Right ventricle myocardium inferior (tissue), 1 donor: ENCODE measurements around the gene STXBP1. TPM values are rescaled to one million over a fixed set of nuclear protein-coding genes. Genes with fewer than 3 reads are reported as not detected.
"Not testable (repeated sequence)": the region's sequence is repeated elsewhere in the genome, so short reads cannot be mapped to it uniquely, and the experiment has no call there.

Source experiments
- ATAC-seq: fragments of 200-7000 bp; cut with Tn5 transposase; one replicate; pipeline ENCODE4 v1.9.1; 2020; ENCODE audit warnings: mild to moderate bottlenecking, moderate library complexity
- DNase-seq: peaks from one replicate; pipeline ENCODE4 v3.0.0; 2021; ENCODE audit errors: missing footprints
- intact Hi-C: fragments of 100-400 bp; cut with DNase I; formaldehyde crosslinking; loops from one replicate; pipeline ENCODE4 v1.11.0; 2022
- total RNA-seq: library from RNA; stranded (reverse); fragmentation: NEBNext Ultra II Directional; extraction: Animal tissue kit (Norgen Biotek cat#: 25700); gene quantifications from one replicate; pipeline ENCODE4 v1.2.1, GENCODE V29; 2021
- donor health status: DM: no; HTN: yes; CAD: no; lungs with severe emphysema.

The STXBP1 gene
- total RNA-seq, 1 donor from 2014 or later = 51.5 TPM

- intact Hi-C loops = no loop called here
- DNase-seq (no peak), ATAC-seq (no peak)
These were observed 37.7 kb upstream of the STXBP1 start for GRCh38 chr9:127574072-127574993.

- ATAC-seq (no peak), DNase-seq (no peak)
- intact Hi-C loops = no loop called here
These were observed 36.0 kb upstream of the STXBP1 start for GRCh38 chr9:127575875-127576778.

GRCh38 chr9:127577194-127577593 lies 34.9 kb upstream of the STXBP1 start:
- ATAC-seq, intact Hi-C loops, DNase-seq: not testable (repeated sequence)

GRCh38 chr9:127578627-127578951 lies 33.5 kb upstream of the STXBP1 start:
- DNase-seq = no peak
- intact Hi-C loops = loop anchor here (2.0 kb wide), 1 partner anchor 58 kb away; no protein-coding TSS in a partner anchor
- ATAC-seq = no peak

GRCh38 chr9:127578952-127579853 lies 32.9 kb upstream of the STXBP1 start:
- intact Hi-C loops = loop anchor here (2.0 kb wide), 1 partner anchor 58 kb away; no protein-coding TSS in a partner anchor
- DNase-seq (peak; percentile 92), ATAC-seq (peak; percentile 90)

GRCh38 chr9:127580366-127580765 lies 31.7 kb upstream of the STXBP1 start:
- no peak for DNase-seq
- no peak for ATAC-seq
- intact Hi-C loops = no loop called here

GRCh38 chr9:127580879-127581475 lies 31.1 kb upstream of the STXBP1 start:
- intact Hi-C loops = no loop called here
- DNase-seq (no peak), ATAC-seq (no peak)

GRCh38 chr9:127584474-127584805 lies 27.6 kb upstream of the STXBP1 start:
- intact Hi-C loops, ATAC-seq, DNase-seq: not testable (repeated sequence)

GRCh38 chr9:127585161-127585819 lies 26.8 kb upstream of the STXBP1 start:
- ATAC-seq (no peak), DNase-seq (no peak)
- intact Hi-C loops = no loop called here

- intact Hi-C loops = loop anchor here (1.0 to 2.0 kb wide), 2 partner anchors 82 to 149 kb away; partner anchors contain the start of gene TOR2A
- DNase-seq (no peak), ATAC-seq (peak; percentile 4)
These were observed 26.0 kb upstream of the STXBP1 start for GRCh38 chr9:127586096-127586495.

GRCh38 chr9:127586537-127586936 lies 25.5 kb upstream of the STXBP1 start:
- intact Hi-C loops = loop anchor here (1.0 to 2.0 kb wide), 2 partner anchors 82 to 148 kb away; partner anchors contain the start of gene TOR2A

GRCh38 chr9:127587966-127588365 lies 24.1 kb upstream of the STXBP1 start:
- intact Hi-C loops = loop anchor here (2.0 kb wide), 1 partner anchor 147 kb away; the partner anchor contains the start of gene TOR2A
- no peak for DNase-seq
- ATAC-seq = no peak

More at GRCh38 chr9:127586537-127586936, 25.5 kb upstream of the STXBP1 start:
- peak; percentile 92 for ATAC-seq
- peak; percentile 84 for DNase-seq

GRCh38 chr9:127588740-127589506 lies 23.2 kb upstream of the STXBP1 start:
- ATAC-seq (no peak), DNase-seq (no peak)
- intact Hi-C loops = no loop called here

- peak; percentile 32 for ATAC-seq
- intact Hi-C loops = loop anchor here (1.0 to 2.0 kb wide), 2 partner anchors 195 to 331 kb away; no protein-coding TSS in a partner anchor
- no peak for DNase-seq
These were observed 22.1 kb upstream of the STXBP1 start for GRCh38 chr9:127589955-127590370.

GRCh38 chr9:127595611-127596010 lies 16.5 kb upstream of the STXBP1 start:
- ATAC-seq (no peak), DNase-seq (no peak)
- intact Hi-C loops = no loop called here

GRCh38 chr9:127598839-127599549 lies 13.1 kb upstream of the STXBP1 start:
- DNase-seq = no peak
- no peak for ATAC-seq
- intact Hi-C loops = no loop called here
